Activated CD4-positive, alpha-beta memory T cell treated with anti-CD3 and anti-CD28 coated beads, Interleukin-2, amount 10 ng/mL, durations not matched to agents 7 days and 5 days (primary cell): ENCODE results near the gene GCG. TPM values are rescaled to one million over a fixed set of nuclear protein-coding genes. Genes with fewer than 3 reads are reported as not detected.

Experiments
- CTCF ChIA-PET: fragments of 350-600 bp; sonication (Branson Sonifier 250); formaldehyde crosslinking; loops from one replicate; lab custom pipeline; 2021; ENCODE audit warnings: antibody characterized with exemption, inconsistent platforms; lab: Charles Lee
- POLR2A ChIA-PET: fragments of 350-600 bp; sonication (Branson Sonifier 250); formaldehyde crosslinking; loops from one replicate; lab custom pipeline; 2021; ENCODE audit warnings: antibody characterized with exemption; lab: Charles Lee
- DNase-seq: peaks from one replicate; pipeline ENCODE4 v3.0.0-alpha.2; 2020
- H3K27ac Mint-ChIP-seq: one replicate; pipeline ENCODE4 v1.8.0; 2021; ENCODE audit warnings: mild to moderate bottlenecking, mixed read lengths
- H3K27me3 Mint-ChIP-seq: one replicate; pipeline ENCODE4 v1.8.0; 2021; ENCODE audit warnings: mixed read lengths
- H3K36me3 Mint-ChIP-seq: one replicate; pipeline ENCODE4 v1.8.0; 2021; ENCODE audit warnings: low read depth, mixed read lengths
- H3K4me1 Mint-ChIP-seq: one replicate; pipeline ENCODE4 v1.8.0; 2021; ENCODE audit warnings: mixed read lengths
- H3K4me3 Mint-ChIP-seq: one replicate; pipeline ENCODE4 v1.8.0; 2021; ENCODE audit warnings: mild to moderate bottlenecking, mixed read lengths
- H3K9me3 Mint-ChIP-seq: one replicate; pipeline ENCODE4 v1.8.0; 2021; ENCODE audit warnings: mixed read lengths
- total RNA-seq, 2 experiments: library from RNA; stranded (reverse); gene quantifications; one replicate each; pipeline ENCODE4 v1.2.3, GENCODE V29; 2021

The GCG gene
- total RNA-seq, 2 experiments from 2014 or later, result not detected

DNA sequence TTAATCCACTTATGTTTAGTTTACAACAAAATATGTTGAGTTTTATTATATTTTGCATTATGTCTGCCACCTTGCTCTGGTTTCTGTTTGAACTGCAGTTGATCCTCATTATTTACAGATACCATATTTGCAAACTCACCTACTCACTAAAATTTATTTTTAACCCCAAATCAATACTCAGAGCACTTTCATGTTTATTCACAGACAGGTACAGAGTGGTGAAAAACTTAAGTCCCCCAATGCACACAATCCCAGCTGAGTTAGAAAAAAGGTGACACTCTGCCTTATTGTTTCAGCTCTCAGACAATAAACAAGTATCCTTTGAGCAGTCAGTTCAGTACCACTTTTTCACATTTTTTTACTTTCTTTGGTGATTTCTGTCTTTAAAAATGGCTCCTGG is 13.7 kb downstream of the GCG start:
- Mint-ChIP-seq H3K27ac (no peak overlapping the region), H3K9me3 (no peaks in the 10 kb centered on the region)
- POLR2A ChIA-PET, result no interaction called here

DNA sequence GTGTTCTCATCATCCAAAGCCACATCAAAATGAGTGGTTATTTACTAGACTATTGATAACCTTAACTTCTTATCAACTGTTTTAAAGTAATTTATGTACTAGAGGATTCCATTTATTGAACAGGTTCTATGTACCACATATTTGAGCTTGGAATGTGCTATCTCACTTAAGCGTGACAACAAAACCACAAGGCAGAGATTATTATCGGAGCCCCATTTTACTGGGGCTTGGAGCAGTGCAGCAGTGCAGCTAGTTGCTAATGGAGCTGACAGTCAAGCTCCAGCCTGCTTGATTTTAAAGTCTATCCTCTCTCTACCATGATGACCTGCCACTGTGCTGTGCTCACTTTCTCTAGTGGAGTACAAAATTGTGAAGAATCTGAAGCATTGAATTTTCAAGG is 24.6 kb downstream of the GCG start:
- H3K36me3 Mint-ChIP-seq, result no peaks in the 10 kb centered on the region
- H3K27ac Mint-ChIP-seq, result no peak overlapping the region
- H3K4me3 Mint-ChIP-seq, result no peak overlapping the region
- no peaks in the 10 kb centered on the region for H3K27me3 Mint-ChIP-seq
- no peak for DNase-seq
- CTCF ChIA-PET, result interaction anchor here (0.8 to 3.8 kb wide), 4 partner anchors 14 to 540 kb away, joined by 3 to 41 read pairs (median 6); no protein-coding TSS in a partner anchor
- POLR2A ChIA-PET, result interaction anchor here (1.0 to 1.1 kb wide), 2 partner anchors 130 to 135 kb away, joined by 3 to 4 read pairs; no protein-coding TSS in a partner anchor
- H3K4me1 Mint-ChIP-seq, result peaks cover 28% of the 10 kb centered on the region
- peaks cover 2% of the 10 kb centered on the region for H3K9me3 Mint-ChIP-seq

More for the DNA sequence above, 13.7 kb downstream of the GCG start:
- no peak for DNase-seq
- CTCF ChIA-PET, result no interaction called here
- Mint-ChIP-seq H3K36me3 (no peaks in the 10 kb centered on the region), H3K4me1 (no peaks in the 10 kb centered on the region), H3K27me3 (peaks cover 16% of the 10 kb centered on the region), H3K4me3 (no peak overlapping the region)

DNA sequence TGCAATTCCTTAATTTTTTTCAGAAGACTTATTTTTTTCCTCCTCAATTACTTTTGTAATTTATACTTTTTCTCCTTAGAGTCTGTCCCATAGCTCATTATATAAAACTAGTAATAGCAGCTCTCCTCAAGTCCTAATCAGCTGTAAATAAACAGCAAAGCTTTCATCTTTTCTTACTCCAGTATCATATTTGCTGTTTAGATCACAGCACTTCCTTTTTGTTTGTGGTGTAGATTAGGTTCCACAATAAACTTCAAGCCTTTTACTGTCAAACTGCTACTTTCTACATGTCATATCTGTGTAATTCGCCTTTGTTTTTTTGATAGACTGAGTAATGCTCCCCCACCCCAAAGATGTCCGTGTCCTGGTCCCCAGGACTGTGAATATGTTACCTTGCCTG is 25.5 kb downstream of the GCG start:
- no peak for DNase-seq
- no peaks in the 10 kb centered on the region for H3K27me3 Mint-ChIP-seq
- peaks cover 28% of the 10 kb centered on the region for H3K4me1 Mint-ChIP-seq
- H3K4me3 Mint-ChIP-seq, result no peak overlapping the region
- H3K9me3 Mint-ChIP-seq, result peaks cover 2% of the 10 kb centered on the region
- H3K27ac Mint-ChIP-seq, result no peak overlapping the region
- H3K36me3 Mint-ChIP-seq, result no peaks in the 10 kb centered on the region
- ChIA-PET POLR2A (interaction anchor here (1.1 to 1.3 kb wide), 3 partner anchors 129 to 818 kb away, joined by 3 read pairs; partner anchors contain the start of gene PSMD14), CTCF (interaction anchor here (0.6 to 3.8 kb wide), 13 partner anchors 27 to 539 kb away, joined by 3 to 41 read pairs (median 3); partner anchors contain the start of gene IFIH1)

DNA sequence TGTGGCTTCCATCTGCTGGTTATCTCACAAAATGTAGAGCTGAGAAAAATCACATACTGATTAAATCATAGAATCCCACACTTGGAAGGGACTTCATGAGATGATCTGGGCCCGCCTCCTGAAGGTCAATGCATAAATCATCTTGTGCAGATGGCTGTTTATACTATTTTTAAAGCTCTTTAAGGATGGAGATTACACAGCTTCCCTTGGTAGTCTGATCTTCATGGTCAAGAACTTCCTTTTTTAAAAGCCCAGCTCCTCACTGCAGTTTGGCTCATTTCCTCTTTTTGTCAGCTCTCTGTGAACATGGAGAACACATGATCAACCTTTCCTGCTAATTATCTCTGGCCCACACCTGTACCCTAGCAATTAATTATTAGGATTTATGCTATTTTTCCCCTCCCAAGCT is 25.9 kb downstream of the GCG start:
- ChIA-PET CTCF (interaction anchor here (0.6 to 3.8 kb wide), 14 partner anchors 28 to 539 kb away, joined by 3 to 41 read pairs (median 3); partner anchors contain the start of gene IFIH1), POLR2A (interaction anchor here (1.3 kb wide), 2 partner anchors 174 to 818 kb away, joined by 3 read pairs; partner anchors contain the start of gene PSMD14)
- Mint-ChIP-seq H3K36me3 (no peaks in the 10 kb centered on the region), H3K27me3 (no peaks in the 10 kb centered on the region), H3K4me3 (no peak overlapping the region), H3K4me1 (peaks cover 28% of the 10 kb centered on the region), H3K27ac (no peak overlapping the region), H3K9me3 (peaks cover 2% of the 10 kb centered on the region)
- no peak for DNase-seq

DNA sequence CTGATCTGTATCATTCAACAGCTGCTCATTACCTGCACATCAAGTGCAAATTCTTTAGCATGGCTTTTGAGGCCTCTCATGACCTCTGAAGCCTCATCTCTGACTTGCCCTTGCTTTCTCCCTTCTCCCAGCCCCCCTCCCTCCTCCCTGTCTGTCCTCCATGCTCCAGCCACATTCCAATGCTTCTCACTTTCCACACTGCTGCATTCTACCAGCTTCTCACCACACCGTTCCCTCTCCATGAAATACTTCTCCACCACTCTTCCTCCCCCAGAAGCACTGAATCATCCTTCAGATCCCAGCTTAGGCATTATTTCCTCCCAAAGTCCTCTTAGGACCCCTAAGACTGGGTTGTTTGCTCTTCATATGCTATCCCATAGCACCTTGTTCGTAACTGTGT is 26.9 kb downstream of the GCG start:
- no peak for DNase-seq
- ChIA-PET POLR2A (interaction anchor here (1.1 to 1.3 kb wide), 3 partner anchors 112 to 817 kb away, joined by 3 read pairs; partner anchors contain the start of gene PSMD14), CTCF (interaction anchor here (0.6 to 3.8 kb wide), 17 partner anchors 8 to 1061 kb away, joined by 3 to 41 read pairs (median 4); partner anchors contain the start of gene IFIH1)
- peaks cover 28% of the 10 kb centered on the region for H3K4me1 Mint-ChIP-seq
- H3K9me3 Mint-ChIP-seq, result no peaks in the 10 kb centered on the region
- H3K4me3 Mint-ChIP-seq, result no peak overlapping the region
- no peaks in the 10 kb centered on the region for H3K27me3 Mint-ChIP-seq
- H3K27ac Mint-ChIP-seq, result no peak overlapping the region
- no peaks in the 10 kb centered on the region for H3K36me3 Mint-ChIP-seq

DNA sequence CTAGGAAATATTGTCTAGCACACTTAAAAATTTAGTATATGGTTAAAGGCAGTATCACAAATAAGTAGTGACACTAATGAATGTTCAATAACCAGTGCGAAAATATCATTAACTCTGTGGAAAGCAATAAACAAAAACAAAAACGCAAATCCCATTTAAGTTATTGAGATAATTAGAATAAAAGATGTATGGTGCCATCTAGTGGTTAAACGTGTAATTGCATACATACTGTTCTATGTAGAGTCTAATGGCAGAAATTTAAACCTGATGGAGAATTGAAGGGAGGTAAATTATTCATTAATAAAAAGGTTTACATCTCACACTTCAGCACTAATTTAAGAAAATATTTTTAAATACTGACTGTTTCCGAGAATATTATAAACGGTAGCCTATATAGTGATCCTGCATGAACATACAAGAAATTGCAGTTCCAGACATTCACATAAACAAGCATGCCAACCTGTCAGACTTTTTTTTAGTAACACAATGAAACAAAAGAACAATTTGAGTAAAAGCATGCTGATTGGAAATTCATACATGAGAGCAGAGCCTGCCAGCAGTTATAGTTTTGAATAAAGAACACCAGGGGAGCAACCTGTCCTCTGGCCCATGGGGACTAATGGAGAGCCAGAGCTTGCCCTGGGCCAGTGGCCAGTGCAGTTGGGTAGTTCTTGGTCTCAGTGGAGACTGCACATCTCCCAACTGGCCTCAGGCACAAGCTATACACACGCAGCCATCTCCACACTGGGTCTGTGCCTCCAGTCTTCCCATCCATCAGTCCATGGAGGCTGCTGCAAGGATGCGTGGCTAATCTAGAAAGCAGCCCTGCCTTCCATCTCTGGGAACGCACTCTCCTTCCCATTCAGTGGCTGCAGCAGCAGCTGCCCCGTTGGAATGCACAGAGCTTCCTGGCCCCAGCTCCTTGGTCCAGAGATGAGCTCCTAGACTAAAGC is 28.0 kb downstream of the GCG start:
- Mint-ChIP-seq H3K27me3 (no peaks in the 10 kb centered on the region), H3K4me3 (no peak overlapping the region), H3K36me3 (no peaks in the 10 kb centered on the region), H3K27ac (no peak overlapping the region), H3K9me3 (no peaks in the 10 kb centered on the region), H3K4me1 (peaks cover 28% of the 10 kb centered on the region)
- ChIA-PET CTCF (interaction anchor here (0.9 to 3.8 kb wide), 11 partner anchors 9 to 537 kb away, joined by 3 to 41 read pairs (median 5); no protein-coding TSS in a partner anchor), POLR2A (interaction anchor here (1.1 kb wide), 1 partner anchor 111 kb away, joined by 3 read pairs; no protein-coding TSS in a partner anchor)
- no peak for DNase-seq

DNA sequence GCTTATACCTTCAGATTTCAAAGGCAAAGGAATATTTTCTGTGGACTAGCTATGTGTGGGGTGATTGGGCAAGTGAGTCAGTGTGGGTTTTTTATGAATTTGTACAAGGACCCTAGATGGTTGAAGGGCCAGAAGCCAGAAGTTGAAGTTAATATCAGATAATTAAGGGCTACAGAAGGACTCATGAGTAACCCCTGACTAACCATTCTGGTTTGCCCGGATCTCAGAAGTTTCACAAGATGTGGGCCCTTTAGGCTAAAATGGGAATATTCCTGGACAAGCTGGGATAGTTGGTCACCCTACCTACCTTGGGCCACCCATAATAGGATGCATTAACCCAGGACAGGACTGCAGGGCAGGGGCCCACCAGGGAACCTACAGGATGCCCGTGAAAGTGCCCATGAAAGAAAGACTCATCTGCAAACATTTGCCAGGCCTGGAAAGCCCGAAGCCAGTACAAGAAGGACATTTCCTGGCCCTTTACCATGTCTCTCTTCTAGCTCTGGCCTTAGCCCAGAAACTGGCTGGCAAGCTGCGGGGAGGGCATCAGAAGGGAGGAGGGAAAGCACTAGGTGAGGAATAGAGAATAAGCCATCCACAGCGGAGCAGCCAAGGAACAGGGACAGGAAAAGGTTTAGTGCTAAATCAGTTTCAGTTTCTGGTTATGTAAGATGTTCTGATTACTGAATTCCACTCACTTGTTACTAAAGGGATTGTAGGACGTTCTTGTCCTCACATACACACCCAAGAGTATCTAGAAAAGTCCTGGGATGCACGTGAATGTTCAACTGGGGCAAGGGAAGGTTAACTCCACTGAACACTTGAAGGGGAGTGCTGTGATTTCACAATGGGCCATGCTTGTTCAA is 33.6 kb downstream of the GCG start:
- Mint-ChIP-seq H3K4me1 (peaks cover 13% of the 10 kb centered on the region), H3K27me3 (no peaks in the 10 kb centered on the region), H3K9me3 (peaks cover 11% of the 10 kb centered on the region), H3K4me3 (no peak overlapping the region), H3K36me3 (peaks cover 10% of the 10 kb centered on the region), H3K27ac (no peak overlapping the region)
- ChIA-PET POLR2A (no interaction called here), CTCF (interaction anchor here (1.3 kb wide), 1 partner anchor 108 kb away, joined by 3 read pairs; no protein-coding TSS in a partner anchor)
- DNase-seq, result no peak

DNA sequence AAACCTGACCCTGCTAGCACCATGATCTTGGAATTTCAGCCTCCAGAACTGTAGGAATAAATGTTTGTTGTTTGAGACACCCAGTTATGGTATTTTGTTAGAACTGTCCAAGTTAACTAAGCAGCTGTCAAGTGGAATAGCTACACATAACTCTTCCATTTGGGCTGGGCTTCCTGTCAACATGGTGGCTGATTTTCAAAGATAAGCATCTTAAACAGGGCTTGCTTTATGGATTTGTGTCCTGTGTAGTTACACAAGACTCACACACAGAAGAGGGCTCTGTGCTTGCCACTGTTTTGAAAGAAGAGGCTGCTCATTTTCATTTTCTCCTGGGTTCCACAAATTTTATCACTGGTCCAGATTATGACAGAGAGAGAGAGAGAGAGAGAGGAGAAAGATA is 35.7 kb downstream of the GCG start:
- H3K4me3 Mint-ChIP-seq, result no peak overlapping the region
- no peak overlapping the region for H3K27ac Mint-ChIP-seq
- H3K36me3 Mint-ChIP-seq, result peaks cover 10% of the 10 kb centered on the region
- no peaks in the 10 kb centered on the region for H3K27me3 Mint-ChIP-seq
- POLR2A ChIA-PET, result no interaction called here
- CTCF ChIA-PET, result no interaction called here
- H3K9me3 Mint-ChIP-seq, result peaks cover 11% of the 10 kb centered on the region
- H3K4me1 Mint-ChIP-seq, result peaks cover 13% of the 10 kb centered on the region
- no peak for DNase-seq

DNA sequence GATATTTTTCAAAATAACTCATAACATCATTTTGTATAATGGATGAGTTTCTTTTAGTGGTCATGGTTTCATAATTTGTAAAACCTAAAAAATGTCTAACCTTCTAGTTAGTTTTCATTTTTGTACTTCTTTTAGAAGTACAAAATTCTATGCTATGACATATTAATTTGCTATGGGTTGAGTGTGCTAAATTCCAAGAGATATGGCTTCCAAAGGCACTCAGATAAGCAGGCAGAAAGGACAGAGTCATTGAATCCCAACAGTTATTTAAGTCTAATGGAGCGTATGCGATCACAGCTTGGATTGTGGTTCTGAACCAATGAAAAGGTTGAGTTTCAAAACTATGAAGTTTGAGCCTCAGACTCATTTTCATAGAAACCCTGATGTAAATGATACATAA is 37.0 kb downstream of the GCG start:
- H3K27ac Mint-ChIP-seq, result no peak overlapping the region
- CTCF ChIA-PET, result no interaction called here

DNA sequence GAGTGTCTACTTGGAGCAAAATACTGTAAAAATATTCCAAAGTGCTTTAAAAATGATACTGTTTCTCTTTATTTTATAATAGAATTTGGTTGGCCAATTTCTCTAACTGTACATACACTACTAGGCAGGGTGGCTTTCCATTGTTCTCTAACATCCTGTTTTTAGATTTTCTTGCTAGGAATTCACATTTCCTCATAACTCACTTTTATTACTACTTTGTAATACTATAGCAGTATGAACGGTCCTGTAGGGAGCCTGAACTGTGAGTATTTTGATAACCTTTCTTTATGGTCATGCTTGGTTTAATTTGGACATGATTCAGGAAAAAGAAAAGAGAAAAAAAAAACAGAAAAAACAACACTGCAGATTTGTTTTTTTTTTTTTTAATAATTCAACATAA is 37.8 kb downstream of the GCG start:
- Mint-ChIP-seq H3K27me3 (no peaks in the 10 kb centered on the region), H3K4me3 (no peak overlapping the region), H3K9me3 (peaks cover 11% of the 10 kb centered on the region), H3K27ac (no peak overlapping the region), H3K36me3 (peaks cover 10% of the 10 kb centered on the region), H3K4me1 (peaks cover 13% of the 10 kb centered on the region)
- no peak for DNase-seq
- POLR2A ChIA-PET, result interaction anchor here (0.5 kb wide), 1 partner anchor 647 kb away, joined by 3 read pairs; no protein-coding TSS in a partner anchor
- CTCF ChIA-PET, result no interaction called here

More for the DNA sequence above, 37.0 kb downstream of the GCG start:
- Mint-ChIP-seq H3K36me3 (peaks cover 10% of the 10 kb centered on the region), H3K27me3 (no peaks in the 10 kb centered on the region), H3K9me3 (peaks cover 11% of the 10 kb centered on the region), H3K4me3 (no peak overlapping the region), H3K4me1 (peaks cover 13% of the 10 kb centered on the region)
- no peak for DNase-seq
- POLR2A ChIA-PET, result no interaction called here

DNA sequence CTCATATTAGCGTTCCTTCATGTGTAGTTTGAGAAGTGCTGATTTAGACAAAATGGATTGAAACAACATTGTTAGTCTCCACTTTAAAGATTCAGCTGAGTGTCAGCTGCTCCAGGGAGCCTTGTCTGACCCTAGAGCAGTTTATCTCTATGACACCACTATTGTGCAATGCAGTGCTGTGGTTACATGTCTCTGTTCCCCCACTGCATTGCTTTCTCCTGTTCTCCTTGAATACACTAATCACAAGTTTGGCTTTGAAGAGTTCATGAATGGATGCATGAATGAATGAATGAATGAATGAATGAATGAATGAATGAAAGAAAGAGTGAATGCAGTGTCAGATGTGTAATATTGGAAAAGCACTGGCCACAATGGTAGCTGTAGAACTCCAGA is 38.3 kb downstream of the GCG start:
- POLR2A ChIA-PET, result interaction anchor here (0.5 kb wide), 1 partner anchor 647 kb away, joined by 3 read pairs; no protein-coding TSS in a partner anchor
- Mint-ChIP-seq H3K27ac (no peak overlapping the region), H3K36me3 (peaks cover 10% of the 10 kb centered on the region), H3K4me1 (peaks cover 12% of the 10 kb centered on the region), H3K9me3 (peaks cover 11% of the 10 kb centered on the region), H3K27me3 (no peaks in the 10 kb centered on the region), H3K4me3 (no peak overlapping the region)
- CTCF ChIA-PET, result no interaction called here
- DNase-seq, result no peak

DNA sequence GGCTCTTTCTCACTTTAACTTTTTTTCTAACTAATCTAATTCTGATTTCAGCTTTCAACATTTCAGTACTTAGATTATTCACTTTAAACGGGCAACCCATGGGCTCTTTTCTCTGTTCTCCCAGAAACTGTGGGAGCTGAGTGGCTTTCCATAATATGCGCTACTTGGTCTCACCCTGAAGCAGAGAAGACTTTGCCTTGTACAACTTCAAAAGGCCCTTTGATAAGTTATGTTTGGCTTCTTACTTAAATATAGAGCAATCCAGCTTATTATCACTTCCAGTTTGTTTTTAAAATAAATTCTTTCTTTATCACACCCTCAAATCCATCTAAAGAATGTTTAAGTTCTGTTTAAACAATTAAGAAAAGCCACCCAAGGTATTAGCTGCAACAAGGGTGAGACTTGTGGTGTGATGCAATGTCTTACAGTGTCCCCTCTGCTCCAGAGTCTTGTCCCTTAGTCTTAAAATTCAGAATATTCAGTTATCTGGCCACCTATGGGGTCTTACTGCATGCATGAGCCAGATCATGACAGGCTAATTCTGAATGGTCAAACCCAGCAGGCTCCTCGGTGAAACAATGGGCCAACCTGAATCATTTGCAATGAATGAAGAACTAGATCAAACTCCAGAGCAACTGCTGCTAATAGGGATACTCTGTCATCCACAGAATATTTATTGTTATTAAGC is 38.8 kb downstream of the GCG start:
- H3K36me3 Mint-ChIP-seq, result peaks cover 10% of the 10 kb centered on the region
- no peak for DNase-seq
- no peaks in the 10 kb centered on the region for H3K27me3 Mint-ChIP-seq
- CTCF ChIA-PET, result no interaction called here
- POLR2A ChIA-PET, result no interaction called here
- H3K4me1 Mint-ChIP-seq, result peaks cover 8% of the 10 kb centered on the region
- peaks cover 11% of the 10 kb centered on the region for H3K9me3 Mint-ChIP-seq
- H3K27ac Mint-ChIP-seq, result no peak overlapping the region
- H3K4me3 Mint-ChIP-seq, result no peak overlapping the region
